Adipose tissue (tissue), 3 donors: ENCODE data around the gene C1S. TPM values are rescaled to one million over a fixed set of nuclear protein-coding genes. Genes with fewer than 3 reads are reported as not detected.

Experiments used
- H3K27ac ChIP-seq: one replicate; pipeline ENCODE4 v1.5.1; 2013; ENCODE audit warnings: low read depth, low read length
- WGBS, 3 donors: extraction: QIAGEN DNeasy Blood & Tissue Kit; methylation state at CpG; one replicate each; pipeline ENCODE4 v1.1.7; 2013; 5-methylcytosine and 5-hydroxymethylcytosine counted together
- polyA plus RNA-seq, 3 donors: library from polyadenylated mRNA; stranded (reverse); fragments of 200-250 nt; gene quantifications; one replicate each; pipeline ENCODE4 v1.2.3, GENCODE V29; 2013
- donor health status: healthy with polysubstance abuse.
- donor health status: Bipolar disorder and iron deficiency.
- donor health status: healthy.

C1S gene
- polyA plus RNA-seq, 3 donors = 64.1 to 490 (median 315) TPM

DNA sequence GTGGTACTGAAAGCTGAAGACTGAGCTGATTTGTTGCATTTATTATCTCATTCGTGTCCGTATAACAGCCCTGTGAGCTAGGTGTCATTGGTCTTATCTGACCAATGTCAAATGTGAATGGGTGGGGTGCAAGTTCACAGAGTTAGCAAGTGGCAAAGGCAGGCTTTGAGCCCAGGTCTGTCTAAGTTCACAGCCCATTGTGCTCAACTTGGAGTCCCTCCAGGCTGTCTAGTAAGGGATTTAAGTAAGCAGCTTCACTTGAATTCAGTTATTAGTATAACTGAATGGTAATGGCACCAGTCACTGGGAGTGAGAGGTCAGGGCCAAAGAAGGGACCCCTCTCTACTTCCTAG lies 8.5 kb downstream of the C1S start:
- H3K27ac ChIP-seq = no peak overlapping the region

DNA sequence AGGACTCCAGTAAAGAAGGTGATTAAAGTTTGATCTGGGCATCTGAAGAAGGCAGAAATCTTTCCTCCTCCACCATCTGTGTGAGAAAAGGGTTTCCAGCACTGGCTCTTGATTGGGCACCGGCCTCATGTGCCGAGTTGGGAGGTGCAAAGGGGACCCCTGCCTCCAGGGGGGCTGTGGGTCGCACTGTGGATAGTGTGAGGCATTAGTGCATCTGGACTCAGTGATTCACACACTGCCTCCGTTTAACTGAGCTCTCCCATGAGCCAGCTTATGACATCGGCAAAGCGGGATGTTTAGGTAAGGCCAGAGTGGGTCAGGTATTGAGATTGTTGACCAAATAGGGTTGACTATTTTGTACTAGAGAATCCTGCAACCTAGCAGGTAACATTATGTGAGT lies 8.9 kb downstream of the C1S start:
- WGBS, 3 donors = 71 to 90% (median 84%) methylated on average over 6 of the region's 6 CpGs
- H3K27ac ChIP-seq = no peak overlapping the region

More for the DNA sequence above, 8.5 kb downstream of the C1S start:
- WGBS, 3 donors = 43 to 65% (median 56%) methylated on average over 2 of the region's 2 CpGs

DNA sequence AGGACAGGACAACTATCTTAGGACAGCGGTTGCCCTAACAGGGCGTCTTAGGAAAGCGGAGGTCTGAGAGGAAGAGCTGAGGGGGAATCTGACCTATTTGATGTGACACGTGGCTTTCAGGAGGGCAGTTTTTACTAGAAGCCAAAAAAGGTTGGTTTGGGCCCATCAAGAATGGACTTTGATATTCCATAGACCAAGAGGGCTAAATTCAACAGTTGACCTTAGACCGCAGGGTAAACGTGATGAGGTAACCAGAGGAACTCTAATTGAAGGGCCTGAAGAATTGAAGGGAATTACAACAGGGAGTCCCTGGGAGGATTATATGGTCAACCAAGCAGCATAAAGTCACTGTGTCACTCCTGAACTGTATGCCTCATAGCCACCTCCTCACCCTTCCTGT lies 11.5 kb downstream of the C1S start:
- 90 to 95% (median 91%) methylated on average over 6 of the region's 6 CpGs for WGBS, 3 donors
- no peak overlapping the region for H3K27ac ChIP-seq

DNA sequence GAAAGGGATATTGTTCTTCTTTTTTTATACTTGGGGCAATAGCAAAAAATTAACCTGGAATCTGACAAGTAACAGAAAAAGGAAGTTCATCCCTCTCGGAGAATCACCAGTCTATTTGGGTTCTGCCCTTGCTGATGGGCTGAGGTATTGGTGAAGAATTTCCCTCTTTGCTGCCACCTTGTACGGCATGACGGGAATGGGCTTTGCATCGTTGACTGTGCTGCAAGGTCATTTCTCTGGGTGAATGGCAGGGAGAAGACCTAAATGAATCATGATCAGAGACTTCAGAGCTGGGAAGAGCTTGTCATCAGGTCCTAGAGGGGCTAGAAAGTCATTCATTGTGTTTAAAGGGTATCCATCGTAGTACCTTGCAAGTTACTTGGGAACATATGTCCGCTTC lies 12.0 kb downstream of the C1S start:
- no peak overlapping the region for H3K27ac ChIP-seq
- WGBS, 3 donors = 87 to 89% (median 88%) methylated on average over 6 of the region's 6 CpGs

DNA sequence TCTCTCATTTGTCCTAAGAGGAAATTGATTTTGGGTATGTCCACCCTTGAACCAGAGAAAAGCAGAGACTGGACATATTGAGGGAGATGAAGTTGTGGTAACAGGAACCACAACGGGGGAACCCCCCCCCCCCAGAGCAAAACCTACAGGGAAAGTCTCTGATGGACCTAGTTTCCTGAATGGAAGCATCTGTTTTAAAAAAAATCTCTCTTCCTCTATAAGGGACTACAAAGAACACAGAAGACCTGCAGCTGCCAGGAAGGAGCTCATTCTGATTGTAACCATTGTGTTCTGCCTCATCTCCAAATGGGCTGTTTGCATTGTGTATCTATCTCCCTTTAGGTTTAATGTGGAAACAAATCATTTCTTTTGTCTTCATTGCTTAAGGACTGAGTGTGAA lies 13.4 kb downstream of the C1S start:
- 6 to 75% (median 24%) methylated on average over 1 of the region's 1 CpG for WGBS, 3 donors
- no peak overlapping the region for H3K27ac ChIP-seq

DNA sequence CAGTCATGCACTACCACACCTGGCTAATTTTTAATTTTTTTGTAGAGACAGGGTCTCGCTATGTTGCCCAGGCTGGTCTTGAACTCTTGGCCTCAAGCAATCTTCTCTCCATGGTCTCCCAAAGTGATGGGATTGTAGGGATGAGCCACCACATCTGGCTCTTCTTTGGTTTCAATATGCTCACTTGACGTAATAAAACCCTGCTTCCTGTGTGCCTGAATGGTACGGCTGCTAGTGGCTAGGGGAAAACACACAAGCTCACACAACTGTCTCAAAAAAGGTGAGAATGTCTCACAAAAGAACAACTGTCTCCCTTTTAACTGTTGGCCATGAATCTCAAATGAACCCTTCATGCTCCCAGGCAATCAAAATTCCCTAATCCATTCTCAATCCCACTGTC lies 15.0 kb downstream of the C1S start:
- WGBS, 3 donors = 67 to 79% (median 70%) methylated on average over 3 of the region's 3 CpGs
- H3K27ac ChIP-seq = no peak overlapping the region

DNA sequence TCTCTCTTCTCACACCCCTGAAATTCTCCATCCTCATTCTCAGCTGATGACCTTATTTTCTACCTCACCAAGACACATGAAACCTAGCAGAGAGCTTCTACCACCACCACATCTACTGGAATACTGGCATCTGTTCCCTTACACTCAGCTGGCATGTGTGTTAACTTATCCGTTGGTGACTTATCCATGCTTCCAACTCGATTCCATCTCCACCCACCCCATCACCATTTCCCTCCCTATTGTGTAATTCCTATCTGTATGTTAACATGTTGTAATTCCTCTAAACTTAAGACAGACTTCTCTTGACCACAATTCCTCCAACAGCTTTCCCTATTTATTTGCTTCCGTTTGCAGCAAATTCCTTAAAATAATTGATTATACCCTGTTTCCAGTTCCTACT lies 15.4 kb downstream of the C1S start:
- H3K27ac ChIP-seq = no peak overlapping the region
- 49 to 69% (median 49%) methylated on average over 3 of the region's 3 CpGs for WGBS, 3 donors

DNA sequence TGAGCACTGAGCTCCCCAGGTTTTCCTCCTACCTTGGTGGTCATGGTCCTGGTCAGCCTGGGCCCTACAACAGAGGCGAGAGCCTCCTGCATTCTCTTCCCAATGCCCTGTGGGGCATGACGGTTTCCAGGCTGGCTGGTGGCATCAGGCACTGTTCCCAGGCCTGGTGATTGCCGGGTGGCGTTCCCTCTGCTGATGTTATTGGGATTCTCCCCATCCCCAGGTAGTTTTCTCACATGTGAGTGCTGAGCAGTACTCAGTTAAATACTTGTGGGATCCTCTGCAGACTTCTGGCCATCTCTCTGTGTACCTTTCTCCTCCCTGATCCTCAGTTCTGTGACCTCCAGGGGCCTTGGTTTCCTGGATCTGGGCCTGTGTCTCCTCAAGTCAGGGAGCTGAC lies 16.0 kb downstream of the C1S start:
- whole genome bisulfite sequencing, 3 donors = 90 to 94% (median 93%) methylated on average over 4 of the region's 4 CpGs
- H3K27ac ChIP-seq = no peak overlapping the region

DNA sequence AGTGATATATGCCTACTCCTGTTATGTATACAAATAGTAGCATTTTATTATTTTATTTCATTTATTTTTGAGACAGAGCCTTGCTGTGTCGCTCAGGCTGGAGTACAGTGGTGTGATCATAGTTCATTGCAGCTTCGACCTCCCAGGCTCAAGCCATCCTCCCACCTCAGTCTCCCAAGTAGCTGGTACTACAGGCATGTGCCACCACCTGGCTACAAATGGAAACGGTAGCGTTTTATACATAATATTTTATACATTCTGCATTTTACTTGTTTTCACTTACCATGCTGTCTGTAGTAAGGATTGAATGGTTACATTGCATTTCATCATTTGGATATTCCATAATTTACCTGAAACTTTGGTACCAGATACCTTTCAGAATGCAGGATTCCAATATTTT lies 17.6 kb downstream of the C1S start:
- no peak overlapping the region for H3K27ac ChIP-seq
- 69 to 72% (median 70%) methylated on average over 4 of the region's 4 CpGs for WGBS, 3 donors

DNA sequence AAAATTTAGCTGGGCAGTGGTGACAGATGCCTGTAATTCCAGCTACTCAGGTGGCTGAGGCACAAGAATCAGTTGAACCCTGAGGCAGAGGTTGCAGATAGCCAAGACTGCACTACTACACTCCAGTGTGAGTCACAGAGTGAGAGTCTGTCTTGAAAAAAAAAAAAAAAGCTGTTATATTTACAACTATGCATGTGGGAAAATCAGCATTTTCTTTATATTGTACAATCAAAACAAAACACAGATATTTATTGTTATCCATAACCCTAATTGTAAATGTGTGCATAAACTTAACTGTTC lies 19.3 kb downstream of the C1S start:
- no peak overlapping the region for H3K27ac ChIP-seq

DNA sequence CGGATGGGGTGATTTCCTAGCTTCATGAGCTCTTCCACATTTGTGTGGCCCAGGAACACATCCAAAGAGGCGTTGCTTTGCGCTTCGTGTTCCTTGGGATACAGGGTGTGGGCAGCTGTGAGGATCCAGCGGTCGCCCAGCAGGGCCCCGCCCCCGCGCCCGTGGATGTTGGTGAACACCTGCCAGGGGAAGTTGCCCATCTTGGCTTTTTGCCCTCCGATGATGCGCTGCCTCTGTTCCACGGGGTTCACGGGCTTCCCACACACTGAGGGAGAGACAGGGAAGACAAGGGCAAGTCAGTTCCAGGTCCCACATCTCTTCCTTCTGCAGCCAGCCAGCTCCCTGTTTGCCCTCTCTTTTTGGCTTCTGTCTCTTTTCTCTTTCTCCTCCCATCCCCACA lies 20.5 kb downstream of the C1S start:
- H3K27ac ChIP-seq = no peak overlapping the region
- 76 to 90% (median 87%) methylated on average over 14 of the region's 14 CpGs for WGBS, 3 donors

DNA sequence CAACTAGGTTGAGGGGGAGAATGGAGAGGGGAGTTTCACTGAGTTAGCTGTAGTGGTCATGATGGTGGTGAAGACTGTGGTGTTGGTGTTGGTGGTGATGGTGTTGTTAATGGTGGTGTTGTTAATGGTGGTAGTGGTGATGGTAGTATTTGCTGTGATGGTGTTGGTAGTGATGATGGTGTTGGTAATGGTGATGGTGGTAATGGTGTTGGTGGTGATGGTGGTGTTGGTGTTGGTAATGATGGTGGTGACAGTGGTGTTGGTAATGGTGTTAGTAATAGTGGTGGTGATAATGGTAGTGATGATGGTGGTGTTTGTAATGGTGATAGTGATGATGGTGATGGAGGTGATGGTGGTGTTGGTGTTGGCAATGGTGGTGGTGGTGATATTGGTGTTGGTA lies 22.6 kb downstream of the C1S start:
- H3K27ac ChIP-seq = no peak overlapping the region

DNA sequence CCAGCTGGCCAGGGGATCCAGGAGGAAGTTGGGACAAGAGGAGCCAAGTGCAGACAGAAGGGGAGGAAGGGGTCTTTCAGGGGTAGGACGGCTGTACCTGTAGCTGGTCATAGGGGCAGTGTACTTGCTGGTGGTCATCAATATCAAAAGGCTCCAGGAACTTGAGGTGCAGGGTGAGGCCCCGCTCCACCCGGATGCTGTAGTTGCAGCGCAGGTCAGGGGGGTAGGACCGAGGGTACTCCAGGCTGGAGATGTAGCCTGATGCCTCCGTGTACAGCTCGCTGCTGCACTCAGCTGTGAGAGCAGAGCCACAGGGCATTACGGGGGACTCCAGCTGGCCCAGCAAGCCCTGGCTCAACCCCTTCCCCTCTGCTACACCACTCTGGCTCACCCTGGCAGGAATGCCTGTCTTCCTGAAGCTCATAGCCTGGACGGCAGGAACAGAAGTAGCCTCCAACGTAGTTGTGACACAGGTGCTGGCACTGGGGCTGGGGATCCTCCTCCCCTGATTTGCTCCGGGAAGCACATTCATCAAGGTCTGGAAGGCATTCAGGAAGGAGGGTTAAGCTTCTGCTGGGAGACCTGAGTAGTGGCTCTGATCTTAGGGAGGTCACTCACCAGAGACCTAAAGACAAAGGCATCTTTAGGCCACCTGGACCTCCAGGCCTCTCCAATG lies 28.8 kb downstream of the C1S start:
- H3K27ac ChIP-seq = no peak overlapping the region
- WGBS, 3 donors = 83 to 84% (median 83%) methylated on average over 11 of the region's 11 CpGs

DNA sequence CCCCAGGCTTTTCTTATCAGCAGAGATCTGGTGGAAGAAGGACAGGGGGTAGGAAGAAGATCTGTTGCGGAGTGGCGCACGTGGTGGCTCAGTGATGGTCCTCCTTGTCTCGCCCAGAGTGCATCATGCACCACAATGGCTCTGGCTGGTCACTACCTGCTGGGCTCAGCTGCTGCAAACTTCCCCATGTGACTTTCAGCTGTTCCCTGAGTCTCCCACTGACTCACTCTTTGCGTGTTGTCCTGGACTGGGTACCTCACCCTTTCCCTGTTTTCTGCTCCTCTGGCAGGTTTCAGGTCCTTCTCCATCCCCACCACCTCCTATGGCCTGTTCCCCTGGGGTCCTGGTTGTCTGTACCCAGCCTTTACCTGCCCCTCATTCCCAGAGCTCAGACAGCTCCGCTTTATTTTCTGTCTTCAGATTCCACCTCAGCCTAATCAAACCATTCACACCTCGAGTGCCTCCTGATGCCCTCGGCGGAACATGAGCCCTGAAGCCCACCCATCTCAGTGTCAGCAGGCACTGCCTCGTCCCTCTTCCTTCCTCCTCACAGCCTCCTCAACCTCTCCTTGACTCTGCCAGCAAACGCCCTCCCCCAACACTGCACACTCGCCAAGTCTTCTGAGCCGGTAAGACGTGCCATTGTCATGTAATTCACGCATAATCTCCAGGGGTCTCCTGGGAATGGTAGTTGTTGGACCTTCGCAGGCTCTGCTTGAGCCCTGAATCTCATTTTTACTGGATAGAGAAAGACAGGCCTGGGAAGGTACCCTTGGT lies 29.9 kb downstream of the C1S start:
- 64 to 82% (median 68%) methylated on average over 16 of the region's 16 CpGs for WGBS, 3 donors

DNA sequence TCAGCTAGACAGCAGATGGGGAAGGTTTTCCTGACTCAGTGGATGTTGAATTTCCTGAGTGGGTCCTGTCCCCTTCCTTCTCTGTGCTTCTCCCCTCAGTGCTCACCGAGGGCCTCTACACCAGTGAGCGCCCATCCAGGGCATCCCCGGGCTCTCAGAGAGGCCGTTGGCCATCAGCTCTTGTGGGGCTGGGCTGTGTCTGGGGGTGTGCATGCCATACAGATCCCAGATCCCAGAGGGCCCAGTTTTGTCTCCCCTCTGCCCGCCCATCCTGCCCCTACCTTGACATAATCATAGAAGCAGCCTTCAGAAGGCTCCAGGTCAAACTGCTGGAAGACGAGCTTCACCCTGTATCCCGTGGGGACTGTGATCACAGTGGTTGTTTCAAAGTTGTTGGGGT lies 30.7 kb downstream of the C1S start:
- H3K27ac ChIP-seq = peak overlapping the region; percentile 85
- 58 to 82% (median 72%) methylated on average over 7 of the region's 7 CpGs for WGBS, 3 donors

More for the DNA sequence above, 29.9 kb downstream of the C1S start:
- H3K27ac ChIP-seq = peak overlapping the region; percentile 85

DNA sequence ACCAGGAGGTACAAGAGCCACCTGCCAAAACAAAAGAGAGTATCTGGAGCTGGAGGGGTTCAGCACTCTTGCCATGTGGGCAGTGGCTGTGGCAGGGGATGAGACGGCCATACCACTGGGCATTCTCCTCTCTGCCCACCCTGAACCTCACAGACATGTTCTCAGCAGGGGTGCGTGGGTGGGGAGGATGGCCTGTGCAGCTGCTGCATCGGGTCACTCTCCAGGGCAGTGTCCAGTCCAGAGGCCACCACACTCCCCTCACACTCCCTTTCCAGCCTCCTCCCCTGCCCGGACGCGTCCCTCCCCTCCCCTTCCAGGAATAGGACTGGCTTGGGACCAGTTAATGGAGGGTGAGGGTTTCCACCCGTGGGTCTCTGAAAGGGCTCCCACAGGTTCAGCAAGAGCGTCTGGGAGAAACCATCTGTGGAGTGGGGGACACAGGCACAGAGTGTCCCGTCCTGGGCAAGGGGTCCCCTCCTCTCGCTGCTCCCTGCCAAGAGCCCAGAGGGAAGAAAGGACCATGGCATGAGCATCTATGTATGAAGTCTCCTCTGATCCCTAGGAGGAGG lies 31.2 kb downstream of the C1S start:
- H3K27ac ChIP-seq = peak overlapping the region; percentile 85
- WGBS, 3 donors = 27 to 46% (median 36%) methylated on average over 9 to 10 of the region's 10 CpGs

DNA sequence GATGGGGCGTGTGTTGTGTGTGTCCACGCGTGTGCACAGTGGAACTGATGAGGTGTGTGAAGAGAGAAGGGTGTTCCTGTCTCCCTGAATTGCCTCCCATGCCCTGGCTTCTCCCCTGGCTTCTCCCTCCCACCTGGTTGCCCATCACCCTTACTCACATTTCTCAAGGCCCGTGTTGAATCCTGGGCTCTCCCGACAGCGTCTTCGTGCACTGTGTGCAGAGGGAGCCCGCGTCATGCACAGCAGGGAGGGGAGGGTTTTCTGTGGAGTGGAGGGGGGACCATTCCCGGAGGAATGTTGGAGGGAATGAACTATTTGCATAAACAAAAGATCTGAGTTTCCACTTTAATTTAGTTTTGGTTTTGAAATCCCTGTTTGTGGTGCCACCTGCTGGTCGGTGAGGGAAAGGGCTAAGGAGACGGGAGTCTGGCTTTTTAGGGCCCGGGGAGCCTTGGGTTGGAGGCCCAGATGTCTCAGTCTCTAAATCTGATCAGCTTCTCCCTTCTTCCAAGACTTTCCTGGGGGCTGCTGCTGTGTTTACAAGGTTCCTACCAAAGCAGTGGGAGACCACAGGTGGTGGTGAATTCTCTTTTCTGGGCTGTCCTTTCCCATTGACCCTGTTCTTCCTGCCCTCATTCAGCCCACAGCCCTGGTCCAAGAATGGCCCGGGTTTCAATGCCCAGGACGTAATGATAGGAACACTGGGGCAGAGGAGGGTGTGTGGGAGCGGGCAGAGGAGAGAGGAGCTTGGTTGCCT lies 31.9 kb downstream of the C1S start, which contains the start of gene C1R:
C1R (minus strand) TSS at position 217 of the 757 bp plus-strand sequence; CDS start at position 160, 57 bp downstream.
- 11 to 17% (median 15%) methylated on average over 16 of the region's 16 CpGs for WGBS, 3 donors
- H3K27ac ChIP-seq = peak within 1 kb of the TSS; percentile 85

DNA sequence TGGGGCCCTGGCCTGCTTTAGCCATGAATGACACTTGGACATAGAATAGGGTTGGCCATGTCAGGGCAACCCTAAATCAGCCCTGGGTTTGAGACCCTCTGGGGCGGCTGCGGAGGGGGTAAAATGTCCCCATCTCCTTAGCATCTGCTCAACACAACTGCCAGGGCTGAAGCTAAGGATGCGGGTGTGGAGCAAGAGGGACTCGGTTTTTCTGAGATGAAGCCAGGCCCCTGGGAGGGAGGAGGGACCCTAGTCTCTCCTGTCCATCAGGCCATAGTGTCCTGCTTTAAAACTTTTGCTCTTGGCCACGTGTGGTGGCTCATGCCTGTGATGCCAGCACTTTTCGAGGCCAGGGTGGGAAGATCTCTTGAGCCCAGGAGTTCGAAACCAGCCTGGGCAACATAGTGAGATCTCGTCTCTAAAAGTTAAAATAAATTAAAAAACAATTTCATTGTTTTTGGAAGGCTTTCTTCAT lies 32.5 kb downstream of the C1S start:
- 69 to 73% (median 72%) methylated on average over 8 of the region's 8 CpGs for WGBS, 3 donors
- peak overlapping the region; percentile 24 for H3K27ac ChIP-seq

DNA sequence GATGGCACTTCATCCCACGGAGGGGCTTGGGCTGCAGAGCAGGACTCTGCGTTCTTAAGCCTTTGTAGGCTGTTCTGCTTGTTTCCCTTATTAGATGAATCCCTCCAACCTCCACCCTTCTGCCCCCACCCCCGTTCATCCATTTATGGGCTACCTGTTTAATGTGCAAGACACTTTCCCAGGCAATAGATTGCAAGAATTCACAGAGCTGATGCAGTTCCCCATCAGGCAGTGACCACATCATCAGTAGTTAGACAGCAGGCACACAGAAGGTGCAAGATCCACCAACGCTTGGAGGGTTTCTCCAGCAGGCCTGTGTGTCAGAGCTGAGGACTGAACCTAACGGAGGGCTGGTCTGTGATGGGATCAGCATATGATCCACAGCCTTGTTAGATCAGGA lies 33.0 kb downstream of the C1S start:
- WGBS, 3 donors = 52 to 63% (median 63%) methylated on average over 5 of the region's 5 CpGs
- no peak overlapping the region for H3K27ac ChIP-seq
